Stimulated activated CD8-positive, alpha-beta memory T cell treated with anti-CD3 and anti-CD28 coated beads, Interleukin-7, amount 100 ng/mL, for 24 hours (primary cell): ENCODE measurements around the gene UXS1.

Experiments
- DNase-seq: peaks from one replicate; pipeline ENCODE4 v3.0.0-alpha.2; 2020; ENCODE audit warnings: low read depth

The UXS1 gene

GRCh38 chr2:106044859-106045258 lies 149.2 kb downstream of the UXS1 start:
- no peak for DNase-seq

- DNase-seq, result no peak
Observed at GRCh38 chr2:106044021-106044420, 150.1 kb downstream of the UXS1 start.
